Right renal pelvis (tissue), 4 donors: ENCODE results near the gene STON1. TPM values are rescaled to one million over a fixed set of nuclear protein-coding genes. Genes with fewer than 3 reads are reported as not detected.
A peak's percentile ranks its signal among the peaks of the same experiment; 100 is the strongest.
"Not testable (repeated sequence)": the region's sequence is repeated elsewhere in the genome, so short reads cannot be mapped to it uniquely, and the experiment has no call there.

Source experiments
- DNase-seq, 4 donors: peaks; one replicate each; pipeline ENCODE4 v3.0.0-alpha.2; 2013; ENCODE audit warnings: low read depth in 4 of 4, low spot score in 3 of 4, missing footprints in 1 of 4
- polyA plus RNA-seq, 4 donors: library from polyadenylated mRNA; unstranded; fragments of 120-200 nt; gene quantifications; one replicate each; pipeline ENCODE4 v1.2.1, GENCODE V29; 2013; ENCODE audit not compliant: insufficient read length in 4 of 4

Gene STON1
- polyA plus RNA-seq, 4 donors: 38.4 to 41.7 (median 40.5) TPM

DNA sequence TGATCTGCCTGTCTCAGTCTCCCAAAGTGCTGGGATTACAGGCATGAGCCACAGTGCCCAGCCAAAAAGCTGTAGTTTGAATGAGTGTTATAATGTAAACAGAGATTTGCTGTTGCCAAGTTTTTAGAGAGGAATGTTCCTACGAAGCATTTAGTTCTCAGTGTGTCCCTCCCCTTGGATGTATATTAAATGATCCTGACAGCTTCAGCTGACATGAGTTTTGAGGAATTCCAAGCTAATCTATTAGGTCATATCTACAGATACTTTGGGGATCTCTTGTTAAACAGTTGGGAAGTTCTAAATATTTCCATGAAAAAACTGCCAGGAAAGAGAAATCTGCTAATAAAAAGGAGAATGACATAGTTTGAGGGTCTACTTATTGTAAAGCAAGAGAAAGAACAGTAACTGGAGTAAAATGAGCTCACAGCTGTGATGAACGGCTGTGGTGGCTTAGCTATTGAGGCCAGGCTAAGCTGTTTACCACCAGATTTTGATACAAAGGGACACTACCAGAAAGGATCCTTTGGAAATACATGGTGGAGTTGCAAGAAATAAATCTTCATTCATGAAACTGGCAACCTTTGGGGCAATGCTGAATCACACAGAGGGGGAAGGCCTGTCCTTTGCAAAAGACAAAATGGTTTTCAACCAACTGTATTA, 2.6 kb upstream of the STON1 start:
- peak in 1 of 4 donors; percentile 24 for DNase-seq

DNA sequence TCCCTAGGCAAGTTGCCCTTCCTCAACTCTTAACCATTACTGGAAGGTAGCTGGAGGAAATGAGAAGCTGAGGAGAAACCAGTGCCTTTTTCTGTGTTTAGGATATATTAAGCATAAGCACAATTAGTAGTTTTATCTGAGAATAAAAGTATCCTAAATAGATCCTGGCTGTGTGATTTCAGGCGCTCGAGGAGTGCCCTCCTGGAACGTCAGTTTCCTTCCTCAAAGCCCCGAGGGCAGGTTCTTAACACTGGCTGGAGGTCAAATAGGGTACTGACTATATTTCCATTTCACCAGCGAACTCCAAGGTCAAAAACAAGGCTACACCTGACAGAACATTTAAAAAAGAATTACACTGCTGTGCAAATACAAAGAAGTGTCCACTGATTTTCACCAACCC, 1.5 kb upstream of the STON1 start:
- no peak for DNase-seq

GRCh38 chr2:48529194-48529593, 760 bp upstream of the STON1 start:
- no peak for DNase-seq

- DNase-seq: no peak
These were observed 300 bp upstream of the STON1 start for GRCh38 chr2:48529676-48530032.

DNA sequence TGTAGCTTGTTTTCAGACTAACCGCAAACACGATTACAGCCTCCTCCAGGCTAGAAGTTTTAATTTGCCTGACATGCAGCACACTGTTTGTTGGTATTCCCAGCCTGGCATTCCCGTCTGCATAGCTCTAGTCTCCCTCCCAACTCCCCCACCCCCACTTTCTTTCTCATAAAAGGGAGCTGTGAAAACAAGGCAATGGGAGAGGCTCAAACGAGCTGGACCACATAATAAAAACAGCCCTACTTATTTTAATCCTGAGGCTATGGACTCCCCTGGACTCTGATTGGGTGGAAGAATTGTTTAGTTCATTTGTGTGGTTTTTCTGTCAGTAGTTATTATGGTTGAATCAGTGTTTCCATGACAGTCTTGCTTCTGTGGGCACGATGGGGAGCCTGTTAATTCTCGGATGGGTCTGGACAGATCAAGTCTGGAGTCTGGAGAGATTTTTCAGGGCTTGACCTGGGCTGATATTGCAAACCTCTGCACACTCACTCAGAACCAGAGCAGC, 1.2 kb downstream of the STON1 start:
- peak in 2 of 4 donors; percentile 31 to 58 for DNase-seq

DNA sequence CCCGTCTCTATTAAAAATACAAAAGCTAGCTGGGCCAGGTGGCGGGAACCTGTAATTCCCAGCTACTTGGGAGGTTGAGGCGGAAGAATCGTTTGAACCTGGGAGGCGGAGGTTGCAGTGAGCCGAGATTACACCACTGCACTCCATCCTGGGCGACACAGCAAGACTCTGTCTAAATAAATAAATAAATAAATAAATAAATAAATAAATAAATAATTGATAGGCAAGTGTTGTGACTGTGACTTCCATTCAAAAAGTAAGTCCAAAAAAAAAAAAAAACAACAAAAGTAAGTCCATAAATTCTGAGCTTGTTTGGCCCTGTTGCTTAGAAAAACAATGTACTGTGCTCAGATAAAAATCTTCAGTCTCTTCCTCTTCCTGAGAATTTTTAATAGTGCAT, 2.2 kb downstream of the STON1 start:
- no peak for DNase-seq

GRCh38 chr2:48532824-48533223, 2.9 kb downstream of the STON1 start:
- DNase-seq: no peak

- no peak for DNase-seq
These were observed 4.8 kb downstream of the STON1 start for GRCh38 chr2:48534781-48535180.

GRCh38 chr2:48540237-48540935, 10.4 kb downstream of the STON1 start:
- no peak for DNase-seq

- DNase-seq: no peak
These were observed 11.9 kb downstream of the STON1 start for GRCh38 chr2:48541666-48542389.

DNA sequence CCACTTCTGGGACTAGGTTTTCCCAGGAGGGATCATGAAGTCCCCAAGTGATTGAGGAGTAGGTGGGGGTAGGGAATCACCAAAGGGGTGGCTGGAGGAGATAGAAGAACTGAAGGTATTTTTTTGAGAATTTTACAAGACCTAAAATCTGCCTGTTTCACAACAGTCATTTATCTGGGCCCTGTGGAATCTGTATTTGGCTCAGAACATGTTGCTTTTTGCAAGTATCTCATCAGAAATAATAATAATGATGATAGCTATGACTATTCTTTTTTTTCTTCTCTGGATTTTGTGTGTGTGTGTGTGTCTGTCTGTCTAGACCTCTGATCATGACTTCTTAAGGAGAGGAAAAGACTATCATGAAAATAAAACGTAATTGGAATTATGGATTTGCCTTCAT, 13.9 kb downstream of the STON1 start:
- no peak for DNase-seq

DNA sequence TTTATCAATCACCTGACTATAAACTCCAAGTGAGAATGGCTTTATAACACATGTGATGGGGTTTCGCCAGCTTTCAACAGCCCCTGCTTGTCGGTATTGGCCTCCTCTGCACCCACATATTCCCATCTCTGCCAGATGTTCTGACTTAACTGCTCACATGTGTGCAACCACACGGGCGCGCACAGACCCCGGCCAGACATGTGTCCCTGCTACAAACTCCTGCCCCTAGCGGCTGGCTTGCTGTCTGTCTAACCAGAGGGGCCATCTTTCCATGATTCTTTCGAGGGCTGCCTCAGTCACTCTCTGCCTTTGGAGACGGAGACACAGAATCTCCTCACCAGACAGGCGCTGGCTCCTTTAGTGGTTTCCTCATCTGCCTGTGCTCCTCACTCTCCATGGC, 15.3 kb downstream of the STON1 start:
- DNase-seq: no peak

GRCh38 chr2:48548840-48549239, 18.9 kb downstream of the STON1 start:
- DNase-seq: no peak

GRCh38 chr2:48549972-48550371, 20.0 kb downstream of the STON1 start:
- no peak for DNase-seq

GRCh38 chr2:48551548-48551947, 21.6 kb downstream of the STON1 start:
- no peak for DNase-seq

GRCh38 chr2:48555071-48555470, 25.1 kb downstream of the STON1 start:
- not testable (repeated sequence) for DNase-seq

GRCh38 chr2:48558456-48558855, 28.5 kb downstream of the STON1 start:
- DNase-seq: no peak

GRCh38 chr2:48560546-48561209, 30.7 kb downstream of the STON1 start:
- no peak for DNase-seq

DNA sequence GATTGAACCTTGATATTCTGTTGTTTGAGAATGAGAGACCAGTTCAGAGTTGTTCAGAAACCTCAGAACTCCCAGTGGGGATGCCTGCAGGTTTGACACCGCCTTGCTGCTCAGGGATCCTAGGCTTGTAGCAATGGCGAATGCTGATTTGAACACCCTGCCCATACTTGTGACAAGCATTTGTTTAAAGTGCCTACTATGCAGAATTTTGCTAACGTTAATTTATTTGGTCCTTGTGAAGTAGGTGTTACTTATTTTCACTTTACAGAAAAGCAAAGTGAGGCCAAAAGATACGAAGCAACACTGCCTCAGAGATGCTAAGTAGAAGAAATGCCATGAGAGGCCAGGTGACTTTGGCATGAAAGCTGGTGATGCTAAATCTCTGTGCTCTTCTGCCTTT, 32.3 kb downstream of the STON1 start:
- no peak for DNase-seq

- DNase-seq: peak in 1 of 4 donors; percentile 21
These were observed 36.8 kb downstream of the STON1 start for GRCh38 chr2:48566592-48567310.
